OCI-LY1 (cell line): ENCODE results near the gene STX3.

Experiments
- H2AFZ ChIP-seq: fragments of 200-600 bp; sonication (generic), shearing (Covaris generic); 2 replicates; pipeline ENCODE4 v1.6.0; 2014; ENCODE audit warnings: antibody characterized with exemption, mild to moderate bottlenecking, low read length
- H3F3A ChIP-seq: fragments of 200-600 bp; sonication (generic), shearing (Covaris generic); 2 replicates; pipeline ENCODE4 v1.6.0; 2014; ENCODE audit warnings: mild to moderate bottlenecking, antibody characterized with exemption, low read length, moderate library complexity; ENCODE audit not compliant: insufficient read depth
- H3K27ac ChIP-seq: fragments of 200-600 bp; sonication (generic); 2 replicates; pipeline ENCODE4 v1.5.1; 2014; ENCODE audit warnings: low read length, mixed run types, mild to moderate bottlenecking, low read depth; ENCODE audit not compliant: poor library complexity, severe bottlenecking
- H3K27me3 ChIP-seq: fragments of 200-600 bp; sonication (generic); 2 replicates; pipeline ENCODE4 v1.6.0; 2014; ENCODE audit warnings: antibody characterized with exemption, mild to moderate bottlenecking, low read length, moderate library complexity; ENCODE audit not compliant: insufficient read depth
- H3K36me3 ChIP-seq: fragments of 200-600 bp; sonication (generic); 2 replicates; pipeline ENCODE4 v1.6.1; 2014; ENCODE audit warnings: mild to moderate bottlenecking, antibody characterized with exemption, low read length, moderate library complexity, mixed read lengths; ENCODE audit not compliant: insufficient read depth
- H3K4me1 ChIP-seq: fragments of 200-600 bp; sonication (generic); 2 replicates; pipeline ENCODE4 v1.5.1; 2014; ENCODE audit warnings: mild to moderate bottlenecking, low read length, moderate library complexity; ENCODE audit not compliant: insufficient read depth, severe bottlenecking
- H3K4me2 ChIP-seq: fragments of 200-600 bp; sonication (generic), shearing (Covaris generic); 2 replicates; pipeline ENCODE4 v1.6.1; 2014; ENCODE audit warnings: low read length
- H3K4me3 ChIP-seq: fragments of 200-600 bp; sonication (generic); 2 replicates; pipeline ENCODE4 v1.5.1; 2014; ENCODE audit warnings: low read length, low read depth, mild to moderate bottlenecking, mixed read lengths; ENCODE audit not compliant: poor library complexity, severe bottlenecking
- H3K79me2 ChIP-seq: fragments of 200-600 bp; shearing (Covaris generic); 2 replicates; pipeline ENCODE4 v1.6.1; 2016; ENCODE audit warnings: mixed run types, low read length, mixed read lengths; ENCODE audit not compliant: insufficient read depth
- H3K9ac ChIP-seq: fragments of 200-600 bp; sonication (generic), shearing (Covaris generic); 2 replicates; pipeline ENCODE4 v1.6.1; 2014; ENCODE audit warnings: mild to moderate bottlenecking, low read length, mixed read lengths
- H3K9me2 ChIP-seq: fragments of 200-600 bp; sonication (generic), shearing (Covaris generic); 2 replicates; pipeline ENCODE4 v1.6.1; 2014; ENCODE audit warnings: low read depth, mild to moderate bottlenecking, low read length, mixed read lengths
- H3K9me3 ChIP-seq: fragments of 200-600 bp; shearing (Covaris generic); 2 replicates; pipeline ENCODE4 v1.6.1; 2014; ENCODE audit warnings: low read length, mixed read lengths
- H4K20me1 ChIP-seq: fragments of 200-600 bp; sonication (generic), shearing (Covaris generic); 2 replicates; pipeline ENCODE4 v1.6.0; 2016; ENCODE audit warnings: mild to moderate bottlenecking, low read length; ENCODE audit not compliant: insufficient read depth
- EZH2 ChIP-seq: fragments of 200-600 bp; sonication (generic), shearing (Covaris generic); IDR thresholded peaks from 2 replicates; pipeline ENCODE4 v1.8.0; 2017; ENCODE audit warnings: borderline replicate concordance, mixed run types, mild to moderate bottlenecking, antibody characterized with exemption, low read length, moderate library complexity, mixed read lengths
- TF ChIP-seq, protein P1 (sequence below): fragments of 200-600 bp; sonication (generic), shearing (Covaris generic); IDR thresholded peaks from 2 replicates; pipeline ENCODE4 v1.5.1; 2017; ENCODE audit warnings: mild to moderate bottlenecking, antibody characterized with exemption, low read length, moderate library complexity, mixed read lengths

Gene STX3

GRCh38 chr11:59729834-59730233 is 25.3 kb upstream of the STX3 start:
- TF ChIP-seq EZH2 = no peak
- TF ChIP-seq, protein P1, sequence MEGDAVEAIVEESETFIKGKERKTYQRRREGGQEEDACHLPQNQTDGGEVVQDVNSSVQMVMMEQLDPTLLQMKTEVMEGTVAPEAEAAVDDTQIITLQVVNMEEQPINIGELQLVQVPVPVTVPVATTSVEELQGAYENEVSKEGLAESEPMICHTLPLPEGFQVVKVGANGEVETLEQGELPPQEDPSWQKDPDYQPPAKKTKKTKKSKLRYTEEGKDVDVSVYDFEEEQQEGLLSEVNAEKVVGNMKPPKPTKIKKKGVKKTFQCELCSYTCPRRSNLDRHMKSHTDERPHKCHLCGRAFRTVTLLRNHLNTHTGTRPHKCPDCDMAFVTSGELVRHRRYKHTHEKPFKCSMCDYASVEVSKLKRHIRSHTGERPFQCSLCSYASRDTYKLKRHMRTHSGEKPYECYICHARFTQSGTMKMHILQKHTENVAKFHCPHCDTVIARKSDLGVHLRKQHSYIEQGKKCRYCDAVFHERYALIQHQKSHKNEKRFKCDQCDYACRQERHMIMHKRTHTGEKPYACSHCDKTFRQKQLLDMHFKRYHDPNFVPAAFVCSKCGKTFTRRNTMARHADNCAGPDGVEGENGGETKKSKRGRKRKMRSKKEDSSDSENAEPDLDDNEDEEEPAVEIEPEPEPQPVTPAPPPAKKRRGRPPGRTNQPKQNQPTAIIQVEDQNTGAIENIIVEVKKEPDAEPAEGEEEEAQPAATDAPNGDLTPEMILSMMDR = no peak
- Histone ChIP-seq H3K27ac (no peak overlapping the region), H4K20me1 (no peaks in the 10 kb centered on the region), H3K4me2 (no peak overlapping the region), H3K36me3 (no peaks in the 10 kb centered on the region), H3K4me1 (no peaks in the 10 kb centered on the region), H3K4me3 (no peak overlapping the region), H3K9me3 (no peaks in the 10 kb centered on the region), H3K9ac (no peak overlapping the region), H3K27me3 (no peaks in the 10 kb centered on the region), H3K79me2 (no peaks in the 10 kb centered on the region), H3K9me2 (no peaks in the 10 kb centered on the region), H2AFZ (no peak overlapping the region), H3F3A (no peaks in the 10 kb centered on the region)

GRCh38 chr11:59730896-59731565 is 24.1 kb upstream of the STX3 start:
- H3F3A ChIP-seq = no peaks in the 10 kb centered on the region

GRCh38 chr11:59746111-59746510 is 9.1 kb upstream of the STX3 start:
- no peak overlapping the region for H2AFZ ChIP-seq
- no peaks in the 10 kb centered on the region for H3K9me3 ChIP-seq
- no peaks in the 10 kb centered on the region for H3K9me2 ChIP-seq
- H3F3A ChIP-seq = no peaks in the 10 kb centered on the region
- H4K20me1 ChIP-seq = no peaks in the 10 kb centered on the region
- H3K36me3 ChIP-seq = no peaks in the 10 kb centered on the region
- H3K4me3 ChIP-seq = no peak overlapping the region
- TF ChIP-seq EZH2 = no peak
- TF ChIP-seq, protein P1 = no peak
- peaks cover 5% of the 10 kb centered on the region; the same call in 1 of the 2 replicates for H3K27me3 ChIP-seq
- H3K4me2 ChIP-seq = no peak overlapping the region
- no peaks in the 10 kb centered on the region for H3K4me1 ChIP-seq
- no peak overlapping the region for H3K9ac ChIP-seq
- no peak overlapping the region for H3K27ac ChIP-seq
- H3K79me2 ChIP-seq = no peaks in the 10 kb centered on the region

More at GRCh38 chr11:59730896-59731565, 24.1 kb upstream of the STX3 start:
- Histone ChIP-seq H3K9me2 (no peaks in the 10 kb centered on the region), H3K4me2 (no peak overlapping the region), H3K27me3 (no peaks in the 10 kb centered on the region), H3K9ac (no peak overlapping the region), H3K4me1 (no peaks in the 10 kb centered on the region), H3K27ac (no peak overlapping the region), H2AFZ (no peak overlapping the region), H3K36me3 (no peaks in the 10 kb centered on the region), H3K9me3 (no peaks in the 10 kb centered on the region), H3K79me2 (no peaks in the 10 kb centered on the region), H4K20me1 (no peaks in the 10 kb centered on the region), H3K4me3 (no peak overlapping the region)
- TF ChIP-seq, protein P1 = no peak
- no peak for TF ChIP-seq EZH2
